ES-I3 (cell line): ENCODE data around the gene ASRGL1.

Source experiments
- H3K36me3 ChIP-seq: 2 replicates; pipeline ENCODE4 v1.6.1; 2013; ENCODE audit warnings: mild to moderate bottlenecking, low read length, control low read depth, moderate library complexity; ENCODE audit not compliant: insufficient read depth
- H3K4me1 ChIP-seq: 2 replicates; pipeline ENCODE4 v1.6.1; 2013; ENCODE audit warnings: mild to moderate bottlenecking, control low read depth, low read length; ENCODE audit not compliant: insufficient read depth
- H3K9ac ChIP-seq: 2 replicates; pipeline ENCODE4 v1.6.1; 2013; ENCODE audit warnings: low read depth, mild to moderate bottlenecking, low read length, moderate library complexity
- H3K9me3 ChIP-seq: 2 replicates; pipeline ENCODE4 v1.6.1; 2013; ENCODE audit warnings: mild to moderate bottlenecking, low read length, moderate library complexity; ENCODE audit not compliant: control insufficient read depth, insufficient read depth

Gene ASRGL1

GRCh38 chr11:62402960-62403730 is 65.9 kb downstream of the ASRGL1 start:
- Histone ChIP-seq H3K36me3 (no peaks in the 10 kb centered on the region), H3K4me1 (peaks cover 13% of the 10 kb centered on the region; the same call in 1 of the 2 replicates), H3K9ac (no peak overlapping the region), H3K9me3 (no peaks in the 10 kb centered on the region)

- Histone ChIP-seq H3K9ac (no peak overlapping the region), H3K9me3 (no peaks in the 10 kb centered on the region), H3K4me1 (peaks cover 11% of the 10 kb centered on the region; the same call in 1 of the 2 replicates), H3K36me3 (no peaks in the 10 kb centered on the region)
Observed at GRCh38 chr11:62404435-62404834, 67.2 kb downstream of the ASRGL1 start.

- H3K9ac ChIP-seq, result no peak overlapping the region
- H3K36me3 ChIP-seq, result no peaks in the 10 kb centered on the region
- H3K9me3 ChIP-seq, result no peaks in the 10 kb centered on the region
- H3K4me1 ChIP-seq, result peaks cover 11% of the 10 kb centered on the region; the same call in 1 of the 2 replicates
Observed at GRCh38 chr11:62404901-62405300, 67.7 kb downstream of the ASRGL1 start.

- no peak overlapping the region for H3K9ac ChIP-seq
- H3K9me3 ChIP-seq, result no peaks in the 10 kb centered on the region
- H3K36me3 ChIP-seq, result no peaks in the 10 kb centered on the region
- H3K4me1 ChIP-seq, result peaks cover 11% of the 10 kb centered on the region; the same call in 1 of the 2 replicates
Observed at GRCh38 chr11:62406034-62406433, 68.8 kb downstream of the ASRGL1 start.

- no peak overlapping the region for H3K9ac ChIP-seq
- no peaks in the 10 kb centered on the region for H3K4me1 ChIP-seq
Observed at GRCh38 chr11:62409831-62410230, 72.6 kb downstream of the ASRGL1 start.

GRCh38 chr11:62410972-62411371 is 73.7 kb downstream of the ASRGL1 start:
- H3K36me3 ChIP-seq, result no peaks in the 10 kb centered on the region
- no peaks in the 10 kb centered on the region for H3K9me3 ChIP-seq
- no peak overlapping the region for H3K9ac ChIP-seq
- H3K4me1 ChIP-seq, result no peaks in the 10 kb centered on the region

More at GRCh38 chr11:62409831-62410230, 72.6 kb downstream of the ASRGL1 start:
- H3K9me3 ChIP-seq, result no peaks in the 10 kb centered on the region
- H3K36me3 ChIP-seq, result no peaks in the 10 kb centered on the region

GRCh38 chr11:62411524-62411923 is 74.3 kb downstream of the ASRGL1 start:
- no peak overlapping the region for H3K9ac ChIP-seq
- 0 out of 2 replicates have a peak, but pooled peaks cover 1% of the 10 kb centered on the region for H3K4me1 ChIP-seq
- H3K36me3 ChIP-seq, result no peaks in the 10 kb centered on the region
- H3K9me3 ChIP-seq, result no peaks in the 10 kb centered on the region

- Histone ChIP-seq H3K4me1 (0 out of 2 replicates have a peak, but pooled peaks cover 3% of the 10 kb centered on the region), H3K9ac (no peak overlapping the region), H3K9me3 (no peaks in the 10 kb centered on the region), H3K36me3 (no peaks in the 10 kb centered on the region)
Observed at GRCh38 chr11:62413060-62413696, 75.9 kb downstream of the ASRGL1 start.

GRCh38 chr11:62416596-62416995 is 79.3 kb downstream of the ASRGL1 start:
- Histone ChIP-seq H3K4me1 (0 out of 2 replicates have a peak, but pooled peaks cover 3% of the 10 kb centered on the region), H3K36me3 (no peaks in the 10 kb centered on the region), H3K9ac (no peak overlapping the region), H3K9me3 (no peaks in the 10 kb centered on the region)

- Histone ChIP-seq H3K9me3 (no peaks in the 10 kb centered on the region), H3K9ac (no peak overlapping the region), H3K36me3 (no peaks in the 10 kb centered on the region), H3K4me1 (0 out of 2 replicates have a peak, but pooled peaks cover 3% of the 10 kb centered on the region)
Observed at GRCh38 chr11:62418136-62418535, 80.9 kb downstream of the ASRGL1 start.

GRCh38 chr11:62418733-62419132 is 81.5 kb downstream of the ASRGL1 start, which contains the start of gene SCGB1A1:
Gene SCGB1A1 (plus strand): TSS chr11:62419033. CDS start chr11:62419096, 63 bp downstream.
- Histone ChIP-seq H3K9ac (no peak within 1 kb of the TSS), H3K9me3 (no peaks in the 10 kb centered on the region), H3K36me3 (no peaks in the 10 kb centered on the region), H3K4me1 (0 out of 2 replicates have a peak, but pooled peaks cover 3% of the 10 kb centered on the region)

- no peaks in the 10 kb centered on the region for H3K9me3 ChIP-seq
- no peak overlapping the region for H3K9ac ChIP-seq
- H3K36me3 ChIP-seq, result no peaks in the 10 kb centered on the region
- 0 out of 2 replicates have a peak, but pooled peaks cover 3% of the 10 kb centered on the region for H3K4me1 ChIP-seq
Observed at GRCh38 chr11:62419314-62419929, 82.2 kb downstream of the ASRGL1 start.

GRCh38 chr11:62419943-62420342 is 82.7 kb downstream of the ASRGL1 start:
- H3K9ac ChIP-seq, result no peak overlapping the region

GRCh38 chr11:62420882-62421281 is 83.6 kb downstream of the ASRGL1 start:
- Histone ChIP-seq H3K9ac (no peak overlapping the region), H3K4me1 (0 out of 2 replicates have a peak, but pooled peaks cover 3% of the 10 kb centered on the region), H3K36me3 (no peaks in the 10 kb centered on the region), H3K9me3 (no peaks in the 10 kb centered on the region)

More at GRCh38 chr11:62419943-62420342, 82.7 kb downstream of the ASRGL1 start:
- 0 out of 2 replicates have a peak, but pooled peaks cover 3% of the 10 kb centered on the region for H3K4me1 ChIP-seq
- no peaks in the 10 kb centered on the region for H3K9me3 ChIP-seq
- no peaks in the 10 kb centered on the region for H3K36me3 ChIP-seq
